Measurements from ENCODE around the gene RGL4.
"Not testable (repeated sequence)": the region's sequence is repeated elsewhere in the genome, so short reads cannot be mapped to it uniquely, and the experiment has no call there.

RGL4 gene

DNA sequence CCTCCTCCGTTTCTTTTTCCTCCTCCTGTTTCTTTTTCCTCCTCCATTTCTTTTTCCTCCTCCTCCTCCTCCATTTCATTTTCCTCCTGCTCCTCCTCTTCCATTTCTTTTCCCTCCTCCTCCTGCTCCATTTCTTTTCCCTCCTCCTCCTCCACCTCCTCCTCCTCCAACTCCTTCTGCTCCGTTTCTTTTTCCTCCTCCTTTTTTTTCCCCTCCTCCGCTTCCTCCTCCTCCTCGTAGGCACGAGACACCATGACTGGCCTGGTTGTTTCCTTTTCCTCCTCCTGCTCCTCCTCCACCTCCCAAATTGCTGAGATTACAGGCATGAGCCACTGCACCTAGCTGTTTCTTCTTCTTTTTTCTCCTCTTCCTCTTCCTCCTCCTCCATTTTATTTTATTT, 33.1 kb upstream of the RGL4 start:
- no peak overlapping the region for H3K4me3 ChIP-seq (ENCODE audit: low read depth, low read length)
- TF ChIP-seq, protein P1, sequence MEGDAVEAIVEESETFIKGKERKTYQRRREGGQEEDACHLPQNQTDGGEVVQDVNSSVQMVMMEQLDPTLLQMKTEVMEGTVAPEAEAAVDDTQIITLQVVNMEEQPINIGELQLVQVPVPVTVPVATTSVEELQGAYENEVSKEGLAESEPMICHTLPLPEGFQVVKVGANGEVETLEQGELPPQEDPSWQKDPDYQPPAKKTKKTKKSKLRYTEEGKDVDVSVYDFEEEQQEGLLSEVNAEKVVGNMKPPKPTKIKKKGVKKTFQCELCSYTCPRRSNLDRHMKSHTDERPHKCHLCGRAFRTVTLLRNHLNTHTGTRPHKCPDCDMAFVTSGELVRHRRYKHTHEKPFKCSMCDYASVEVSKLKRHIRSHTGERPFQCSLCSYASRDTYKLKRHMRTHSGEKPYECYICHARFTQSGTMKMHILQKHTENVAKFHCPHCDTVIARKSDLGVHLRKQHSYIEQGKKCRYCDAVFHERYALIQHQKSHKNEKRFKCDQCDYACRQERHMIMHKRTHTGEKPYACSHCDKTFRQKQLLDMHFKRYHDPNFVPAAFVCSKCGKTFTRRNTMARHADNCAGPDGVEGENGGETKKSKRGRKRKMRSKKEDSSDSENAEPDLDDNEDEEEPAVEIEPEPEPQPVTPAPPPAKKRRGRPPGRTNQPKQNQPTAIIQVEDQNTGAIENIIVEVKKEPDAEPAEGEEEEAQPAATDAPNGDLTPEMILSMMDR (IDR thresholded peaks at IDR 0.05; ENCODE audit: control insufficient read depth, extremely low read depth, insufficient read depth), result no peak
- DNase-seq (ENCODE audit: low read depth), result no peak

DNA sequence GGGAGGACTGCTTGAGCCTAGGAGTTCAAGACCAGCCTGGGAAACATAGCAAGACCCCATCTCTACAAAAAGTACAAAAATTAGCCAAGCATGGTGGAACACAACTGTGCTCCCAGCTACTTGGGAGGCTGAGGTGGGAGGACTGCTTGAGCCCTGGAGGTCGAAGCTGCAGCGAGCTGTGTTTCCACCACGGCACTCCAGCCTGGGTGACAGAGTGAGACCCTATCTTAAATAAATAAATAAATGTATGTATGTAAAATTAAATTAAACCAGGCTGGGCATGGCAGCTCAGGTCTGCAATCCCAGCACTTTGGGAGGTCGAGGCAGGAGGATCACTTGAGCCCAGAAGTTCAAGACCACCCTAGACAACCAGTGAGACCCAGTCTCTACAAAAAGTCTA, 30.4 kb upstream of the RGL4 start:
- not testable (repeated sequence) for DNase-seq (ENCODE audit: low read depth); H3K4me3 ChIP-seq (ENCODE audit: low read depth, low read length)

DNA sequence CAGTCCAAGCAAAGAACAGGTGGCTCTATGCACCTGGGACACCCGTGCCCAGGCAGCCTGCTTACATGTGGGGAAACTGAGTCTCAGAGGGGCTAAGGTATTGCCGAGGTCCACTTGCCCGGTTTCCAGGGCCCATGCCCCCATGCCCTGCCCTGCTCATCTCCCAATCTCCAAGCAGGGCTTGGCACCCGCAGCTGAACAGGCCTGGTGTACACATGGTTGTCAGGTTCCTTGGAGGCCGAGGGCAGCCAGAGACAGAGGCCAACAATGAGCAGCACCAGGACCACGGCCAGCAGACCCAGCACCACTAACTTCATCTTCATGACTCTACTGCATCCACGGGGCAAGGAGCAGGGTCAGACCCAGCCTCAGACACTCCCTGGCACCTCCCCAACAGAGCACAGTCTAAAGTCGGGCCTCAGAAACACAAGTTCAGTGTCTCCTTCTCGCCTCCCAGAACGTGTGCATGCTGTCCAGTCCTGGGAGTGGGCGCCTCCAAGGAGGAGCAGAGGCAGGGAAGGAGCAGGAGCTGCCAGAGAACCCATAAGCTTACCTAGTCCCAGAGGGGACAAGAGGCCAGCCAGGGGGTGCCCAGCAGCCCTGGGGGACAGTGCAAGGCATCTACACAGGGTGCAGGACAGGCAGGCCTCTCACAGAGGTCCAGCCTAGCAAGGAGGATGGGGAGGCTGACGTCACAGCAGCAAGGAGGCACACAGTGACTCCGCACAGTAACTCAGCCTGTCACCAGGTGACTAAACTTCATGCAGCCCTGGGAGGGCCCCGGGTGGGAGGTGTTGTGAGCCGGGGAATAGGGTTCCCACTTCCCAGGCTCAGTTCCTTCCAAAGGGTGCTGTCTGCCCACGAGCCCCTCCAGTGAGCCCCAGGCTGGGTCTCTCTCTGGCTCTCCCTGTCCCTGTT, 20.2 kb upstream of the RGL4 start:
- no peak overlapping the region for H3K4me3 ChIP-seq (ENCODE audit: low read depth, low read length)
- TF ChIP-seq, protein P1 (IDR thresholded peaks at IDR 0.05; ENCODE audit: control insufficient read depth, extremely low read depth, insufficient read depth), result no peak
- no peak for DNase-seq (ENCODE audit: low read depth)

- not testable (repeated sequence) for H3K4me3 ChIP-seq (ENCODE audit: low read depth, low read length); DNase-seq (ENCODE audit: low read depth)
Observed at GRCh38 chr22:23671387-23671786, 19.4 kb upstream of the RGL4 start.

GRCh38 chr22:23672307-23673049, 18.3 kb upstream of the RGL4 start:
- H3K4me3 ChIP-seq (ENCODE audit: low read depth, low read length); DNase-seq (ENCODE audit: low read depth): not testable (repeated sequence)

GRCh38 chr22:23673050-23673620, 17.7 kb upstream of the RGL4 start:
- DNase-seq (ENCODE audit: low read depth), result no peak
- H3K4me3 ChIP-seq (ENCODE audit: low read depth, low read length), result no peak overlapping the region

DNA sequence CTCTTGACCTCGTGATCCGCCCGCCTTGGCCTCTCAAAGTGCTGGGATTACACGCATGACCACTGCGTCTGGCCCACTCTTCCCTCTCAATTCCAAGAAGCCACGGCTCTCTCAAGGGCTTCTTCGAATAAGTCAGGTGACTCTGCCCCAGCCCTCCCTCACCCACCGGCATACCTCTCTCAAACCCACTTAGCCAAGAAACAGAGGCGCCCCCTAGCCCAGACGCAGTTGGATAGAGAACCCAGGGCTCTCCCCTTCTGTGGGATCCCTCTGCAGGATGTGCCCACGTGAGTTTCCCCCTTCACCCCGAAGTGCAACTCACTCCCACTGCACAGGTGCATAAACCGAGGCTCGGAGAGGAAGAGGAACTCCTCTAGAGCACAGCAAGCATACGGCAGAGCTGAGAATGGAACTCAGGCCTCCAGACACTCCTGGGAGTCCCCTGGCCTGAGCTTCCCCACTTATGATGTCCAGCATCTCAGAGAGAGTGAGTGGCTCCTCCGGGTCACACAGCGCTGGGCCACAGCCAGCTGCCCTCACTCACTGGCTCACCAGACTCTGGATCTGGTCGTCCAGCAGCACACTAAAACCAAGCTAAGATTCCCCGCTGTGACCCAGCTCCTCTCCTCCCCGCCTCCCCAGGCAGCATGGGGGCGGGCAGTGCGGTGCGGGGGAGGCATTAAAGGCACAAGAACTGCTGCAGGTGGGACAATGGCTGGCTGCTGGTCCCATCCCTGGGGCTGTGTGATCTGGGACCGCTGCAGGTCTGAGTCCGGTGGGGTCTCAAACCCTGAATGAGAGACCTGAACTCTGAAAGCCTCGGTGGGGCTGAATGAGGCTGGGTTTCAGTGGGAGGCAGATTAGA, 16.8 kb upstream of the RGL4 start:
- no peak for DNase-seq (ENCODE audit: low read depth)
- TF ChIP-seq, protein P1 (IDR thresholded peaks at IDR 0.05; ENCODE audit: control insufficient read depth, extremely low read depth, insufficient read depth), result no peak
- H3K4me3 ChIP-seq (ENCODE audit: low read depth, low read length), result no peak overlapping the region

More at GRCh38 chr22:23673050-23673620, 17.7 kb upstream of the RGL4 start:
- TF ChIP-seq, protein P1 (IDR thresholded peaks at IDR 0.05; ENCODE audit: control insufficient read depth, extremely low read depth, insufficient read depth), result no peak

- DNase-seq (ENCODE audit: low read depth); H3K4me3 ChIP-seq (ENCODE audit: low read depth, low read length): not testable (repeated sequence)
Observed at GRCh38 chr22:23674886-23675501, 15.8 kb upstream of the RGL4 start.

Measured in LNCaP clone FGC (cell line).